HepG2 (cell line): ENCODE results near the gene SIGLEC1. TPM values are rescaled to one million over a fixed set of nuclear protein-coding genes. Genes with fewer than 3 reads are reported as not detected.
A peak's percentile ranks its signal among the peaks of the same experiment; 100 is the strongest.

Experiments used
- ATF7 ChIP-seq, 2 experiments: fragments of 450-650 bp in 1 of 2; sonication (generic) in 1 of 2; formaldehyde crosslinking in 1 of 2; IDR thresholded peaks; 2 replicates each; pipeline versions ENCODE4 v1.4.0 to v1.6.1; 2016 to 2020; ENCODE audit warnings: antibody characterized with exemption in 1 of 2, mild to moderate bottlenecking in 1 of 2, missing genetic modification reagents in 1 of 2
- BRD4 ChIP-seq: sonication (generic); formaldehyde crosslinking; IDR thresholded peaks from 2 replicates; pipeline ENCODE4 v1.4.0; 2020; ENCODE audit warnings: missing genetic modification reagents
- DNMT3B ChIP-seq: conservative IDR thresholded peaks from 2 replicates; pipeline ENCODE4 v1.6.1; 2016; ENCODE audit warnings: missing biosample characterization, control low read depth
- FLYWCH1 ChIP-seq: sonication (generic); formaldehyde crosslinking; IDR thresholded peaks from 2 replicates; pipeline ENCODE4 v1.8.1; 2023; ENCODE audit warnings: mild to moderate bottlenecking, missing genetic modification reagents
- FOXA1 ChIP-seq, 2 experiments: fragments of 450-650 bp in 1 of 2; sonication (generic) in 1 of 2; formaldehyde crosslinking in 1 of 2; IDR thresholded peaks; 2 replicates each; pipeline versions ENCODE4 v1.4.0 to v1.6.1; 2016 to 2020; ENCODE audit warnings: missing genetic modification reagents in 1 of 2
- MTA1 ChIP-seq: sonication (generic); formaldehyde crosslinking; IDR thresholded peaks from 2 replicates; pipeline ENCODE4 v1.4.0; 2020; ENCODE audit warnings: missing genetic modification reagents, mild to moderate bottlenecking, borderline replicate concordance
- MXI1 ChIP-seq: IDR thresholded peaks from 3 replicates; pipeline ENCODE4 v1.6.1; 2012; ENCODE audit warnings: low read depth, low read length, inconsistent platforms, borderline replicate concordance
- NAIF1 ChIP-seq: sonication (generic); formaldehyde crosslinking; IDR thresholded peaks from 2 replicates; pipeline ENCODE4 v1.5.0; 2020; ENCODE audit warnings: mild to moderate bottlenecking, missing genetic modification reagents, borderline replicate concordance
- NFE2L2 ChIP-seq: fragments of 150-350 bp; IDR thresholded peaks from 2 replicates; pipeline ENCODE4 v1.6.1; 2014; ENCODE audit warnings: low read length
- PCBP1 ChIP-seq: fragments of 200-400 bp; formaldehyde crosslinking; IDR thresholded peaks from 2 replicates; pipeline ENCODE4 v1.6.1; 2017; ENCODE audit warnings: mild to moderate bottlenecking, low read depth, low read length, borderline replicate concordance
- SRSF1 ChIP-seq: fragments of 200-400 bp; formaldehyde crosslinking; optimal IDR thresholded peaks from 2 replicates; pipeline ENCODE3; 2017; ENCODE audit warnings: mild to moderate bottlenecking, low read depth, low read length, moderate library complexity
- TOPORS ChIP-seq: sonication (generic); formaldehyde crosslinking; IDR thresholded peaks from 2 replicates; pipeline ENCODE4 v1.8.0; 2023; ENCODE audit warnings: mild to moderate bottlenecking, missing genetic modification reagents
- ZKSCAN8 ChIP-seq: IDR thresholded peaks from 2 replicates; pipeline ENCODE4 v1.6.1; 2016; ENCODE audit warnings: borderline replicate concordance, missing genetic modification reagents, missing compliant biosample characterization
- ZNF546 ChIP-seq: sonication (generic); formaldehyde crosslinking; conservative IDR thresholded peaks from 2 replicates; pipeline ENCODE4 v1.8.1; 2023; ENCODE audit warnings: mild to moderate bottlenecking, missing genetic modification reagents
- ZSCAN29 ChIP-seq: sonication (generic); formaldehyde crosslinking; conservative IDR thresholded peaks from 2 replicates; pipeline ENCODE4 v1.4.0; 2020; ENCODE audit warnings: mild to moderate bottlenecking, missing genetic modification reagents
- polyA plus RNA-seq, 8 experiments: library from polyadenylated mRNA; depleted of rRNA in 3 of 8; stranded (reverse) in 7 of 8; unstranded in 1 of 8; fragments of >200 nt; fragmentation: Illumina TruSeq in 4 of 8; extraction: Trizol in 4 of 8; gene quantifications; 2 replicates each; pipeline versions ENCODE4 v1.2.1 to v1.2.3, GENCODE V29; 2011 to 2016; ENCODE audit warnings: low read depth in 4 of 8, missing spikeins in 1 of 8, mixed read lengths in 1 of 8; ENCODE audit not compliant: insufficient read depth in 1 of 8
- total RNA-seq, 5 experiments: library from RNA; depleted of rRNA; stranded (reverse); fragments of >200 nt; fragmentation: Illumina TruSeq; extraction: Trizol; gene quantifications; 2 replicates each; pipeline ENCODE4 v1.2.3, GENCODE V29; 2016; ENCODE audit warnings: low read depth in 1 of 5
- TF ChIP-seq, protein P1 (sequence below): sonication (generic); formaldehyde crosslinking; conservative IDR thresholded peaks from 2 replicates; pipeline ENCODE4 v1.4.0; 2020; ENCODE audit warnings: missing genetic modification reagents
- TF ChIP-seq, protein P2 (sequence below), 2 experiments: IDR thresholded peaks; 2 replicates each; pipeline ENCODE4 v1.6.1; 2011 to 2012; ENCODE audit warnings: low read length in 2 of 2, borderline replicate concordance in 1 of 2, low read depth in 1 of 2, mild to moderate bottlenecking in 1 of 2, moderate library complexity in 1 of 2

SIGLEC1 gene
- total and polyA plus RNA-seq, 2 of the 13 experiments (the other 11 are each of a cell fraction or from before 2014, with no cell fraction given): 0.01 TPM; not detected in 1

DNA sequence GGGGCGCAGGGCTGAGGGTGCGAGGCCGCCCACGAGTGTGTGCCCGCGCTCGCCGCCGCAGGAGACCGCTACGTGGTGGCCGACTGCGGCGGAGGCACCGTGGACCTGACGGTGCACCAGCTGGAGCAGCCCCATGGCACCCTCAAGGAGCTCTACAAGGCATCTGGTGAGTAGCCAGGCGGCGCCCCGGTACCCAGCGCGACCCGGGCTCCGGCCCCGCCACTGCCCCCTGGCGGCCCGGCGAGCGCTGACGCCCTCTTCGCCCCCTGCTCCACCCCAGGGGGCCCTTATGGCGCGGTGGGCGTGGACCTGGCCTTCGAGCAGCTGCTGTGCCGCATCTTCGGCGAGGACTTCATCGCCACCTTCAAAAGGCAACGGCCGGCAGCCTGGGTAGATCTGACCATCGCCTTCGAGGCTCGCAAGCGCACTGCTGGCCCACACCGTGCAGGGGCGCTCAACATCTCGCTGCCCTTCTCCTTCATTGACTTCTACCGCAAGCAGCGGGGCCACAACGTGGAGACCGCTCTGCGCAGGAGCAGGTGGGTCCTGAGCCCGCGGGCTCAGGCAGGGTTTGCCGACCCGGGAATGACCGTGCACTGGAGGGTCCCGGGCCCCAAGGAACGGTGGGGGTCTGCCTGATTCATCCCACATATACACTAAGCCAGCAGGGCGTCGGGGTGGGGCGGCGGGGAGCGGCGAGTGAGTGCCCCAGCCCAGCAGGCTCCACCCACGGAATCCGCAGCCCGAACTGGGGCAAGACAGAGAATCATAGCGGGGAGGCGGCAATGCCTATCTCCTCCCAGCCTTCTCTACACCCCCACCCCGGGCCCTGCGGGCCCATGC lies 37.5 kb upstream of the SIGLEC1 start (continued):
- TF ChIP-seq BRD4 (peak; percentile 59; the same call in 1 of the 2 replicates), NAIF1 (no peak), NFE2L2 (no peak), FLYWCH1 (CRISPR knock-in tag) (no peak), MXI1 (peak; percentile 13; the same call in 1 of the 3 replicates), SRSF1 (peak; percentile 13), ATF7 (IDR thresholded peaks at IDR 0.05) (no peak), ATF7 (CRISPR knock-in tag; IDR thresholded peaks at IDR 0.05) (no peak), ZKSCAN8 (CRISPR knock-in tag) (no peak), DNMT3B (CRISPR knock-in tag) (no peak), MTA1 (no peak; the same call in 1 of the 2 replicates), PCBP1 (no peak), ZNF546 (CRISPR knock-in tag) (0 out of 2 replicates have a peak, but pooled peaks have one; percentile 42), TOPORS (peak; percentile 62; the same call in 1 of the 2 replicates), FOXA1 (IDR thresholded peaks at IDR 0.05) (no peak), FOXA1 (CRISPR knock-in tag; IDR thresholded peaks at IDR 0.05) (peak; percentile 13; the same call in 1 of the 2 replicates), ZSCAN29 (CRISPR knock-in tag) (no peak)
- TF ChIP-seq, protein P1, sequence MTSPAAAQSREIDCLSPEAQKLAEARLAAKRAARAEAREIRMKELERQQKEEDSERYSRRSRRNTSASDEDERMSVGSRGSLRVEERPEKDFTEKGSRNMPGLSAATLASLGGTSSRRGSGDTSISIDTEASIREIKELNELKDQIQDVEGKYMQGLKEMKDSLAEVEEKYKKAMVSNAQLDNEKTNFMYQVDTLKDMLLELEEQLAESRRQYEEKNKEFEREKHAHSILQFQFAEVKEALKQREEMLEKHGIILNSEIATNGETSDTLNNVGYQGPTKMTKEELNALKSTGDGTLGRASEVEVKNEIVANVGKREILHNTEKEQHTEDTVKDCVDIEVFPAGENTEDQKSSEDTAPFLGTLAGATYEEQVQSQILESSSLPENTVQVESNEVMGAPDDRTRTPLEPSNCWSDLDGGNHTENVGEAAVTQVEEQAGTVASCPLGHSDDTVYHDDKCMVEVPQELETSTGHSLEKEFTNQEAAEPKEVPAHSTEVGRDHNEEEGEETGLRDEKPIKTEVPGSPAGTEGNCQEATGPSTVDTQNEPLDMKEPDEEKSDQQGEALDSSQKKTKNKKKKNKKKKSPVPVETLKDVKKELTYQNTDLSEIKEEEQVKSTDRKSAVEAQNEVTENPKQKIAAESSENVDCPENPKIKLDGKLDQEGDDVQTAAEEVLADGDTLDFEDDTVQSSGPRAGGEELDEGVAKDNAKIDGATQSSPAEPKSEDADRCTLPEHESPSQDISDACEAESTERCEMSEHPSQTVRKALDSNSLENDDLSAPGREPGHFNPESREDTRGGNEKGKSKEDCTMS (CRISPR knock-in tag): no peak
- TF ChIP-seq, protein P2, sequence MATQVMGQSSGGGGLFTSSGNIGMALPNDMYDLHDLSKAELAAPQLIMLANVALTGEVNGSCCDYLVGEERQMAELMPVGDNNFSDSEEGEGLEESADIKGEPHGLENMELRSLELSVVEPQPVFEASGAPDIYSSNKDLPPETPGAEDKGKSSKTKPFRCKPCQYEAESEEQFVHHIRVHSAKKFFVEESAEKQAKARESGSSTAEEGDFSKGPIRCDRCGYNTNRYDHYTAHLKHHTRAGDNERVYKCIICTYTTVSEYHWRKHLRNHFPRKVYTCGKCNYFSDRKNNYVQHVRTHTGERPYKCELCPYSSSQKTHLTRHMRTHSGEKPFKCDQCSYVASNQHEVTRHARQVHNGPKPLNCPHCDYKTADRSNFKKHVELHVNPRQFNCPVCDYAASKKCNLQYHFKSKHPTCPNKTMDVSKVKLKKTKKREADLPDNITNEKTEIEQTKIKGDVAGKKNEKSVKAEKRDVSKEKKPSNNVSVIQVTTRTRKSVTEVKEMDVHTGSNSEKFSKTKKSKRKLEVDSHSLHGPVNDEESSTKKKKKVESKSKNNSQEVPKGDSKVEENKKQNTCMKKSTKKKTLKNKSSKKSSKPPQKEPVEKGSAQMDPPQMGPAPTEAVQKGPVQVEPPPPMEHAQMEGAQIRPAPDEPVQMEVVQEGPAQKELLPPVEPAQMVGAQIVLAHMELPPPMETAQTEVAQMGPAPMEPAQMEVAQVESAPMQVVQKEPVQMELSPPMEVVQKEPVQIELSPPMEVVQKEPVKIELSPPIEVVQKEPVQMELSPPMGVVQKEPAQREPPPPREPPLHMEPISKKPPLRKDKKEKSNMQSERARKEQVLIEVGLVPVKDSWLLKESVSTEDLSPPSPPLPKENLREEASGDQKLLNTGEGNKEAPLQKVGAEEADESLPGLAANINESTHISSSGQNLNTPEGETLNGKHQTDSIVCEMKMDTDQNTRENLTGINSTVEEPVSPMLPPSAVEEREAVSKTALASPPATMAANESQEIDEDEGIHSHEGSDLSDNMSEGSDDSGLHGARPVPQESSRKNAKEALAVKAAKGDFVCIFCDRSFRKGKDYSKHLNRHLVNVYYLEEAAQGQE (IDR thresholded peaks at IDR 0.05; ENCODE audit: borderline replicate concordance in 1 of 2, low read depth in 1 of 2, low read length in 2 of 2): no peak
